ENCODE data around the gene PRXL2A.

- TF ChIP-seq CTCF (IDR thresholded peaks at IDR 0.05) = no peak
- no peak for TF ChIP-seq FOXM1 (IDR thresholded peaks at IDR 0.05; ENCODE audit: low read depth)
- no peak for TF ChIP-seq EP300 (IDR thresholded peaks at IDR 0.05; ENCODE audit: borderline replicate concordance in 1 of 2, low read depth in 1 of 2, low read length in 1 of 2)
- no peak for TF ChIP-seq NFIC (IDR thresholded peaks at IDR 0.05; ENCODE audit: borderline replicate concordance)
- no peak for TF ChIP-seq EZH2phosphoT487 (IDR thresholded peaks at IDR 0.05; ENCODE audit: borderline replicate concordance, low read depth)
These were observed 35.7 kb upstream of the PRXL2A start for GRCh38 chr10:80372675-80373074.

Measured in SK-N-SH (cell line).